Natural killer cell (primary cell): ENCODE results near the gene UBE2C. TPM values are rescaled to one million over a fixed set of nuclear protein-coding genes. Genes with fewer than 3 reads are reported as not detected.
"Not testable (repeated sequence)": the region's sequence is repeated elsewhere in the genome, so short reads cannot be mapped to it uniquely, and the experiment has no call there.

Source experiments
- ATAC-seq, 3 donors: fragments of 150-1000 bp in 2 of 3; fragments of 200-7000 bp in 1 of 3; cut with Tn5 transposase; 1 replicate in 1 of 3; 2 replicates in 2 of 3; pipeline ENCODE4 v1.10.0; 2021; ENCODE audit warnings: mild to moderate bottlenecking in 2 of 3, moderate library complexity in 2 of 3
- DNase-seq, 2 donors: peaks; one replicate each; pipeline versions ENCODE4 v3.0.0 to v3.0.0-alpha.2; 2013 to 2021; ENCODE audit warnings: mixed read lengths in 1 of 2
- H3K27ac ChIP-seq: one replicate; pipeline ENCODE4 v1.5.1; 2013; ENCODE audit warnings: mild to moderate bottlenecking, low read length
- H3K27me3 ChIP-seq: one replicate; pipeline ENCODE4 v1.6.1; 2013; ENCODE audit warnings: low read length; ENCODE audit not compliant: control insufficient read depth, insufficient read depth
- H3K36me3 ChIP-seq: one replicate; pipeline ENCODE4 v1.6.1; 2013; ENCODE audit warnings: low read length; ENCODE audit not compliant: control insufficient read depth, insufficient read depth
- H3K4me1 ChIP-seq: one replicate; pipeline ENCODE4 v1.6.1; 2013; ENCODE audit warnings: low read length; ENCODE audit not compliant: control insufficient read depth, insufficient read depth
- H3K4me3 ChIP-seq: one replicate; pipeline ENCODE4 v1.5.1; 2013; ENCODE audit warnings: low read length
- H3K9me3 ChIP-seq: one replicate; pipeline ENCODE4 v1.6.1; 2013; ENCODE audit warnings: low read length; ENCODE audit not compliant: control insufficient read depth, insufficient read depth
- H3K27ac Mint-ChIP-seq, 2 donors: one replicate each; pipeline ENCODE4 v1.8.0; 2022; ENCODE audit warnings: mild to moderate bottlenecking in 2 of 2, mixed read lengths in 2 of 2, moderate library complexity in 1 of 2
- H3K27me3 Mint-ChIP-seq, 2 donors: one replicate each; pipeline ENCODE4 v1.8.0; 2022; ENCODE audit warnings: low read depth in 2 of 2, mixed read lengths in 2 of 2
- H3K36me3 Mint-ChIP-seq: one replicate; pipeline ENCODE4 v1.8.0; 2022; ENCODE audit warnings: mixed read lengths
- H3K4me1 Mint-ChIP-seq, 2 donors: one replicate each; pipeline ENCODE4 v1.8.0; 2022; ENCODE audit warnings: mixed read lengths in 2 of 2
- H3K4me3 Mint-ChIP-seq: one replicate; pipeline ENCODE4 v1.8.0; 2022; ENCODE audit warnings: mild to moderate bottlenecking, moderate library complexity, mixed read lengths
- H3K9me3 Mint-ChIP-seq, 2 donors: one replicate each; pipeline ENCODE4 v1.8.0; 2022; ENCODE audit warnings: mixed read lengths in 2 of 2
- WGBS: methylation state at CpG from one replicate; pipeline ENCODE4 v1.1.7; 2013; ENCODE audit warnings: missing lambda C conversion rate; ENCODE audit not compliant: insufficient coverage; 5-methylcytosine and 5-hydroxymethylcytosine counted together
- intact Hi-C: fragments of 100-400 bp; cut with micrococcal nuclease; formaldehyde crosslinking; loops from one replicate; pipeline ENCODE4 v1.14.2; 2022
- total RNA-seq, 4 donors: library from RNA; stranded (reverse); fragments of 120-200 nt in 1 of 4; gene quantifications; one replicate each; pipeline versions ENCODE4 v1.2.3 to v1.2.4, GENCODE V29; 2013 to 2022
- TF ChIP-seq, protein P1 (sequence below): fragments of 200-600 bp; IDR thresholded peaks from one replicate; pipeline ENCODE4 v1.8.0; 2022; ENCODE audit warnings: antibody characterized with exemption

UBE2C gene
- 1 to 10 TPM in 1 of 3 donors, under 1 TPM in 1, not detected in 1; 0.54 to 3.2 TPM for total RNA-seq
- total RNA-seq (2013): 2.0 TPM

DNA sequence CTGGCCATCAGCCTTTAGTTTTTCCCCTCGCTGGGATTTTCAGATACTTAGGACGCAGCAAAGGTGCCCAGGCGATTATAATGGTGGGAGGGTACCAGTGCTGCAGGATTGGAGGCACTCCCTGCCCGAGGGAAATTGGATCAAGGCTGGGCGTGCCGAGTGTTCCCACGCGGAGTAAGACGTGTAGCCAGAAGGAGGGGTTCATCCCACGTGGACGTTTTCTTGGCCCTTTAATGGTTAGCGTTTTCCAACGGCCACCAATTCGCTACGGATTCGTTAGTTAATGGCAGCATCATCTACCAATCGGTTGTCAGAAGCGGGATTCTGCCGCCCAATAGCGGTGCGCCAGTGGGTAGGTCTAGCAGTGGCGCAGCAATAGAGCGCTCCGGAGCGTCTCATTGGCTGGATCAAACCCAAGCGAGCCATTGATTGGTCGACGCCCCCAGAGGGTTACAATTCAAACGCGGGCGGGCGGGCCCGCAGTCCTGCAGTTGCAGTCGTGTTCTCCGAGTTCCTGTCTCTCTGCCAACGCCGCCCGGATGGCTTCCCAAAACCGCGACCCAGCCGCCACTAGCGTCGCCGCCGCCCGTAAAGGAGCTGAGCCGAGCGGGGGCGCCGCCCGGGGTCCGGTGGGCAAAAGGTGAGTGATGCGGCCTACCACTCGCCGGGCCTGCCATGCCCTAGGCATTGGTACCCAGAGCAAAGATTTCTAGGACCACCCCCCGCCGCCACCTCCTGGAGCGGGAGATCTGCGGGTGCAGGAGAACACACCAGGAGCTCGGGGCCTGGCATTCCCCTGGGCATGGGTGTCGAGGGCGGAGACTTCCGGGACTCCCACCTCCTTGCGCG is at the start of gene UBE2C:
TSS of gene UBE2C (plus strand) at position 488 of the 849 bp plus-strand sequence. CDS start at position 540, 52 bp downstream.
- no peaks in the 10 kb centered on the region for H3K9me3 Mint-ChIP-seq
- TF ChIP-seq, protein P1, sequence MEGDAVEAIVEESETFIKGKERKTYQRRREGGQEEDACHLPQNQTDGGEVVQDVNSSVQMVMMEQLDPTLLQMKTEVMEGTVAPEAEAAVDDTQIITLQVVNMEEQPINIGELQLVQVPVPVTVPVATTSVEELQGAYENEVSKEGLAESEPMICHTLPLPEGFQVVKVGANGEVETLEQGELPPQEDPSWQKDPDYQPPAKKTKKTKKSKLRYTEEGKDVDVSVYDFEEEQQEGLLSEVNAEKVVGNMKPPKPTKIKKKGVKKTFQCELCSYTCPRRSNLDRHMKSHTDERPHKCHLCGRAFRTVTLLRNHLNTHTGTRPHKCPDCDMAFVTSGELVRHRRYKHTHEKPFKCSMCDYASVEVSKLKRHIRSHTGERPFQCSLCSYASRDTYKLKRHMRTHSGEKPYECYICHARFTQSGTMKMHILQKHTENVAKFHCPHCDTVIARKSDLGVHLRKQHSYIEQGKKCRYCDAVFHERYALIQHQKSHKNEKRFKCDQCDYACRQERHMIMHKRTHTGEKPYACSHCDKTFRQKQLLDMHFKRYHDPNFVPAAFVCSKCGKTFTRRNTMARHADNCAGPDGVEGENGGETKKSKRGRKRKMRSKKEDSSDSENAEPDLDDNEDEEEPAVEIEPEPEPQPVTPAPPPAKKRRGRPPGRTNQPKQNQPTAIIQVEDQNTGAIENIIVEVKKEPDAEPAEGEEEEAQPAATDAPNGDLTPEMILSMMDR: no peak
- peaks cover 29% of the 10 kb centered on the region for H3K36me3 ChIP-seq
- intact Hi-C loops: loop anchor here (1.0 to 5.0 kb wide), 4 partner anchors 21 to 160 kb away; partner anchors contain the start of genes ACOT8, DNTTIP1, WFDC3 and ZNF335
- H3K4me3 ChIP-seq: peak within 1 kb of the TSS; percentile 51
- peak within 1 kb of the TSS; percentile 68 for H3K27ac Mint-ChIP-seq
- DNase-seq: peak; percentile 93 to 97
- no peaks in the 10 kb centered on the region for H3K36me3 Mint-ChIP-seq
- H3K27ac ChIP-seq: no peak within 1 kb of the TSS
- peak within 1 kb of the TSS; percentile 87 for H3K4me3 Mint-ChIP-seq
- no peaks in the 10 kb centered on the region for H3K27me3 ChIP-seq
- WGBS: 3% methylated on average over 65 of the region's 65 CpGs
- ATAC-seq: peak; percentile 99 to 100 (median 99)
- peaks cover 17% of the 10 kb centered on the region for H3K4me1 ChIP-seq
- no peaks in the 10 kb centered on the region for H3K27me3 Mint-ChIP-seq
- H3K4me1 Mint-ChIP-seq: peaks cover 16% of the 10 kb centered on the region in 2 donors
- H3K9me3 ChIP-seq: no peaks in the 10 kb centered on the region

DNA sequence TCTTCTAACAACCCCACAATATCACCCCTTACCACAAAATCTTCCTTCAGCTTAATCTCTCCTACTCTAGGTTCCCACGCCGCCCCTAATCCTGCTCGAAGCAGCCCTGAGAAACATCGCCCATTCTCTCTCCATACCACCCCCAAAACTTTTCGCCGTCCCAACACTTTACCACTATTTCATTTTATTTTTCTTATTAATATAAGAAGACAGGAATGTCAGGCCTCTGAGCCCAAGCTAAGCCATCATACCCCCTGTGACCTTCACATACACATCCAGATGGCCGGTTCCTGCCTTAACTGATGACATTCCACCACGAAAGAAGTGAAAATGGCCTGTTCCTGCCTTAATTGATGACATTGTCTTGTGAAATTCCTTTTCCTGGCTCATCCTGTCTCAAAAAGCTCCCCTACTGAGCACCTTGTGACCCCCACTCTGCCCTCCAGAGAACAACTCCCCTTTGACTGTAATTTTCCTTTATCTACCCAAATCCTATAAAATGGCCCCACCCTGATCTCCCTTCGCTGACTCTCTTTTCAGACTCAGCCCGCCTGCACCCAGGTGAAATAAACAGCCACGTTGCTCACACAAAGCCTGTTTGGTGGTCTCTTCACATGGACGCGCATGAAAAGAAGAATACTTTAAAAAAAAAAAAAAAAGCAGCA is 47.7 kb upstream of the UBE2C start:
- intact Hi-C loops, H3K36me3 ChIP-seq, DNase-seq, H3K9me3 ChIP-seq, H3K4me1 Mint-ChIP-seq, ATAC-seq, H3K4me1 ChIP-seq, H3K4me3 ChIP-seq, H3K27ac Mint-ChIP-seq, H3K9me3 Mint-ChIP-seq, H3K27me3 ChIP-seq, H3K36me3 Mint-ChIP-seq, H3K4me3 Mint-ChIP-seq, H3K27me3 Mint-ChIP-seq, H3K27ac ChIP-seq: not testable (repeated sequence)
- WGBS: 95% methylated on average over 11 of the region's 13 CpGs

DNA sequence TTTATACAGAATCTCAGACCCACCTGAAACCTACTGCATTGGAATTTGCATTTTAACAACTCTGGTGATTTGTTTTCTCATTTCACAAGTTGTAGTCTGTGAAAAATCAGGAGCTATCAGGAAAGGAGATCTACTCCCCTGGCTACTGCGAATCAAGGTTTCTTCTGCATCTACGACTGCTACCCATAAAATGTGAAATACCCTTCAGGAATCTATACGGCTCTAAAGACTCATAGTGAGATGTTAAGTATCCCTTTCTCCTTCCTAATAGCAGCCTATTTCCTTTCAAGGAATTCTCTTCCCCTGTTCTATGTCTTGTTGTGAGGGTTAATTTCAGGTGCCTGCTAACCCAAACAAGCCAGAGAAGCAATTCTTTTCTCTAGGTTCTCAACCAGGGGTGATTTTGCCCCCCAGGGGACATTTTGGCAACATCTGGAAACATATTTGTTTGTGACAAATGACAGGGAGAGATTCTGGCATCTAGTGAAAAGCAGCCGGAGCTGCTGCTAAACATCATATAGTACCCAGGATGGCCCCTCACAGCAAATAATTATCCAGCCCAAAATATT is 47.1 kb upstream of the UBE2C start:
- intact Hi-C loops: no loop called here
- Histone ChIP-seq H3K27ac (no peak overlapping the region), H3K27me3 (no peaks in the 10 kb centered on the region), H3K4me3 (no peak overlapping the region), H3K36me3 (no peaks in the 10 kb centered on the region), H3K4me1 (no peaks in the 10 kb centered on the region), H3K9me3 (no peaks in the 10 kb centered on the region)
- Mint-ChIP-seq H3K4me1 (no peaks in the 10 kb centered on the region), H3K4me3 (no peak overlapping the region), H3K27ac (no peak overlapping the region), H3K9me3 (no peaks in the 10 kb centered on the region), H3K36me3 (no peaks in the 10 kb centered on the region), H3K27me3 (peaks cover 0 to 10% of the 10 kb centered on the region in 2 donors)
- DNase-seq (no peak), ATAC-seq (no peak)
- 92% methylated on average over 2 of the region's 4 CpGs for WGBS
- TF ChIP-seq, protein P1: no peak

DNA sequence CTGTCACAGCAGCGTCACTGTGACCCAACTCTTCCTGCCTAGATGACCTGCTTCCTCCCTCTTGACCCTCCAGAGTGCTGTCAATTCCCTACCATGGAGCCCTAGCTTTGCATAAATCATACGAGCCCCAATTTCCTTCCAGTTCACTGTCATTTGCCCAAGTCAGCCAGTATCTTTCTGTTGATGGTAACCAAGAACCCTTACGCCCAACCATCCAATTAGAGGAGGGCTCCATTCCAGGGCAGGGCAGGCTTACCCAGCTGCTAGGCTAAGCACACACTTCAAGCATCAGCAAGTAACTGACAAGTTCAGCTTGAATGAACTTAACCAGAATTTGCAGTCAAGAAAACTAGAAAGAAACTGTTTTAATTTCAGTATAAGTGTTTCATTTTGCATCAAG is 46.5 kb upstream of the UBE2C start:
- no peak overlapping the region for H3K4me3 Mint-ChIP-seq
- no peaks in the 10 kb centered on the region for H3K36me3 ChIP-seq
- no peaks in the 10 kb centered on the region for H3K36me3 Mint-ChIP-seq
- no peaks in the 10 kb centered on the region for H3K9me3 Mint-ChIP-seq
- TF ChIP-seq, protein P1: no peak
- ATAC-seq (no peak), DNase-seq (no peak)
- peaks cover 2 to 3% of the 10 kb centered on the region in 2 donors for H3K4me1 Mint-ChIP-seq
- intact Hi-C loops: no loop called here
- no peaks in the 10 kb centered on the region for H3K4me1 ChIP-seq
- H3K27ac ChIP-seq: no peak overlapping the region
- H3K4me3 ChIP-seq: no peak overlapping the region
- peaks cover 0 to 6% of the 10 kb centered on the region in 2 donors for H3K27me3 Mint-ChIP-seq
- 62% methylated on average over 3 of the region's 3 CpGs for WGBS
- no peak overlapping the region for H3K27ac Mint-ChIP-seq
- no peaks in the 10 kb centered on the region for H3K27me3 ChIP-seq
- no peaks in the 10 kb centered on the region for H3K9me3 ChIP-seq
